WTC11 (cell line): ENCODE results near the gene NDUFA11. TPM values are rescaled to one million over a fixed set of nuclear protein-coding genes. Genes with fewer than 3 reads are reported as not detected.

Experiments
- ATAC-seq: fragments of 200-7000 bp; cut with Tn5 transposase; 2 replicates; pipeline ENCODE4 v1.10.0; 2021; ENCODE audit warnings: mild to moderate bottlenecking, moderate library complexity
- CTCF ChIA-PET: fragments of 300-600 bp; sonication (Branson Sonifier 250); formaldehyde crosslinking; loops from one replicate; lab custom pipeline; 2021; ENCODE audit warnings: antibody characterized with exemption; lab: Charles Lee
- POLR2A ChIA-PET: fragments of 350-600 bp; sonication (Branson Sonifier 250); formaldehyde crosslinking; loops from one replicate; lab custom pipeline; 2021; ENCODE audit warnings: antibody characterized with exemption; lab: Charles Lee
- DNase-seq: peaks from one replicate; pipeline ENCODE4 v3.0.0; 2021; ENCODE audit warnings: low spot score
- H3K27ac Mint-ChIP-seq: 2 replicates; pipeline ENCODE4 v1.8.0; 2021; ENCODE audit warnings: mixed read lengths
- H3K27me3 Mint-ChIP-seq: 2 replicates; pipeline ENCODE4 v1.8.0; 2021; ENCODE audit warnings: low read depth, mild to moderate bottlenecking, moderate library complexity, mixed read lengths
- H3K36me3 Mint-ChIP-seq: 2 replicates; pipeline ENCODE4 v1.8.0; 2021; ENCODE audit warnings: mixed read lengths
- H3K4me1 Mint-ChIP-seq: 2 replicates; pipeline ENCODE4 v1.8.0; 2022; ENCODE audit warnings: mixed read lengths
- H3K4me3 Mint-ChIP-seq: 2 replicates; pipeline ENCODE4 v1.8.0; 2021; ENCODE audit warnings: mild to moderate bottlenecking, moderate library complexity, mixed read lengths
- H3K9me3 Mint-ChIP-seq: 2 replicates; pipeline ENCODE4 v1.8.0; 2021; ENCODE audit warnings: mixed read lengths
- CREM ChIP-seq: sonication (generic); formaldehyde crosslinking; IDR thresholded peaks from 2 replicates; pipeline ENCODE4 v1.8.1; 2022; ENCODE audit warnings: mild to moderate bottlenecking, missing genetic modification reagents, moderate library complexity
- FOXJ3 ChIP-seq: sonication (generic); formaldehyde crosslinking; IDR thresholded peaks from 2 replicates; pipeline ENCODE4 v1.9.0; 2021; ENCODE audit warnings: missing genetic modification reagents, mild to moderate bottlenecking, borderline replicate concordance
- HMGA2 ChIP-seq: fragments of 250-450 bp; sonication (Bioruptor Pico); IDR thresholded peaks from 2 replicates; pipeline ENCODE4 v1.4.0; 2021; ENCODE audit warnings: mild to moderate bottlenecking, moderate library complexity
- NR1H2 ChIP-seq: sonication (generic); formaldehyde crosslinking; IDR thresholded peaks from 2 replicates; pipeline ENCODE4 v1.9.0; 2021; ENCODE audit warnings: mild to moderate bottlenecking, moderate library complexity, missing genetic modification reagents
- RORB ChIP-seq: fragments of 250-450 bp; sonication (Bioruptor Pico); IDR thresholded peaks from 2 replicates; pipeline ENCODE4 v1.9.0; 2021; ENCODE audit warnings: mild to moderate bottlenecking
- SMAD3 ChIP-seq: sonication (generic); formaldehyde crosslinking; IDR thresholded peaks from 2 replicates; pipeline ENCODE4 v1.8.0; 2022; ENCODE audit warnings: missing genetic modification reagents, mild to moderate bottlenecking, borderline replicate concordance
- ZNF121 ChIP-seq: sonication (generic); formaldehyde crosslinking; IDR thresholded peaks from 2 replicates; pipeline ENCODE4 v1.8.0; 2023; ENCODE audit warnings: missing genetic modification reagents
- ZNF138 ChIP-seq: sonication (generic); formaldehyde crosslinking; conservative IDR thresholded peaks from 2 replicates; pipeline ENCODE4 v1.8.1; 2022; ENCODE audit warnings: mild to moderate bottlenecking, moderate library complexity, missing genetic modification reagents
- ZNF671 ChIP-seq: fragments of 250-450 bp; sonication (Bioruptor Pico); IDR thresholded peaks from 2 replicates; pipeline ENCODE4 v1.8.0; 2021; ENCODE audit warnings: mild to moderate bottlenecking
- total RNA-seq: library from RNA; stranded (reverse); gene quantifications from 3 replicates; pipeline ENCODE4 v1.2.3, GENCODE V29; 2021
- TF ChIP-seq, protein P1 (sequence below): sonication (generic); formaldehyde crosslinking; IDR thresholded peaks from 2 replicates; pipeline ENCODE4 v1.8.0; 2022; ENCODE audit warnings: missing genetic modification reagents
- TF ChIP-seq, protein P2 (sequence below): sonication (generic); formaldehyde crosslinking; IDR thresholded peaks from 2 replicates; pipeline ENCODE4 v1.8.1; 2023; ENCODE audit warnings: mild to moderate bottlenecking, moderate library complexity, missing genetic modification reagents
- TF ChIP-seq, protein P3 (sequence below): sonication (generic); formaldehyde crosslinking; IDR thresholded peaks from 2 replicates; pipeline ENCODE4 v1.8.0; 2022; ENCODE audit warnings: mild to moderate bottlenecking, missing genetic modification reagents
- TF ChIP-seq, protein P4 (sequence below): sonication (generic); formaldehyde crosslinking; IDR thresholded peaks from 2 replicates; pipeline ENCODE4 v1.8.1; 2023; ENCODE audit warnings: mild to moderate bottlenecking, missing genetic modification reagents, moderate library complexity
- TF ChIP-seq, protein P5 (sequence below): sonication (generic); formaldehyde crosslinking; IDR thresholded peaks from 2 replicates; pipeline ENCODE4 v1.8.0; 2023; ENCODE audit warnings: missing genetic modification reagents, mild to moderate bottlenecking, borderline replicate concordance
- TF ChIP-seq, protein P6 (sequence below): fragments of 250-450 bp; sonication (Bioruptor Pico); IDR thresholded peaks from 2 replicates; pipeline ENCODE4 v1.9.0; 2021; ENCODE audit warnings: mild to moderate bottlenecking
- TF ChIP-seq, protein P7 (sequence below): sonication (generic); formaldehyde crosslinking; IDR thresholded peaks from 2 replicates; pipeline ENCODE4 v1.8.1; 2022; ENCODE audit warnings: mild to moderate bottlenecking, missing genetic modification reagents, moderate library complexity, borderline replicate concordance

The NDUFA11 gene
- total RNA-seq, 1 experiment from 2014 or later: 261 TPM

DNA sequence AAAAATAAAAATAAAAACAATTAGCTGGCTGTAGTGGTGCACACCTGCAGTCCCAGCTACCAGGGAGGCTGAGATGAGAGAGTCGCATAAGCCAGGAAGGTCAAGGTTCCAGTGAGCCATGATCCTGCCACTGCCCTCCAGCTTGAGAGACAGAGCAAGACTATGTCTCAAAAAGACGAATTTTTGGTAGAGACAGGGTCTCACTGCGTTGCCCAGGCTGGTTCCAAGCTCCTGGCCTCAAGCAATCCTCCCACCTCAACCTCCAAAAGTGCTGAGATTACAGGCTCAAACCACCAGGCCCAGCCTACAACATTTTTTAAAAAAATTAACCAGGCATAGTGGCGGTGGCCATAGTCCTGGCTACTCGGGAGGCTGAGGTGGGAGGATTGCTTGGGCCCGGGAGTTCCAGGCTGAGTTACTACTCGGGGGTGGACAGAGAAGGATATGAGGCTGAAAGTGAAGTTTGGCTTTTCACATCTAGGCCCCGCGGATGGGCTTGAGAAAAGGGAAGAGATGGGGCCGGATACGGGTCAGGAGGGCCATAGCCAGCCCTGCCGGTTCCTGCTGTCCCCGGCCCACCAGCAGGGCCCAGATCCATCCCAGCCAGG, 10.2 kb downstream of the NDUFA11 start:
- CTCF ChIA-PET: interaction anchor here (0.6 to 4.5 kb wide), 4 partner anchors 65 to 97 kb away, joined by 3 to 66 read pairs (median 4); partner anchors contain the start of gene NRTN
- Mint-ChIP-seq H3K4me3 (no peak overlapping the region), H3K36me3 (no peaks in the 10 kb centered on the region; the same call in 1 of the 2 replicates)

More for the DNA sequence above, 10.2 kb downstream of the NDUFA11 start:
- Mint-ChIP-seq H3K27ac (no peak overlapping the region), H3K9me3 (no peaks in the 10 kb centered on the region), H3K4me1 (0 out of 2 replicates have a peak, but pooled peaks cover 3% of the 10 kb centered on the region), H3K27me3 (peaks cover 17% of the 10 kb centered on the region)
- no peak for TF ChIP-seq RORB (CRISPR knock-in tag)
- no peak for TF ChIP-seq ZNF138
- 0 out of 2 replicates have a peak, but pooled peaks have one; percentile 20 for TF ChIP-seq ZNF121 (CRISPR knock-in tag)
- TF ChIP-seq, protein P1, sequence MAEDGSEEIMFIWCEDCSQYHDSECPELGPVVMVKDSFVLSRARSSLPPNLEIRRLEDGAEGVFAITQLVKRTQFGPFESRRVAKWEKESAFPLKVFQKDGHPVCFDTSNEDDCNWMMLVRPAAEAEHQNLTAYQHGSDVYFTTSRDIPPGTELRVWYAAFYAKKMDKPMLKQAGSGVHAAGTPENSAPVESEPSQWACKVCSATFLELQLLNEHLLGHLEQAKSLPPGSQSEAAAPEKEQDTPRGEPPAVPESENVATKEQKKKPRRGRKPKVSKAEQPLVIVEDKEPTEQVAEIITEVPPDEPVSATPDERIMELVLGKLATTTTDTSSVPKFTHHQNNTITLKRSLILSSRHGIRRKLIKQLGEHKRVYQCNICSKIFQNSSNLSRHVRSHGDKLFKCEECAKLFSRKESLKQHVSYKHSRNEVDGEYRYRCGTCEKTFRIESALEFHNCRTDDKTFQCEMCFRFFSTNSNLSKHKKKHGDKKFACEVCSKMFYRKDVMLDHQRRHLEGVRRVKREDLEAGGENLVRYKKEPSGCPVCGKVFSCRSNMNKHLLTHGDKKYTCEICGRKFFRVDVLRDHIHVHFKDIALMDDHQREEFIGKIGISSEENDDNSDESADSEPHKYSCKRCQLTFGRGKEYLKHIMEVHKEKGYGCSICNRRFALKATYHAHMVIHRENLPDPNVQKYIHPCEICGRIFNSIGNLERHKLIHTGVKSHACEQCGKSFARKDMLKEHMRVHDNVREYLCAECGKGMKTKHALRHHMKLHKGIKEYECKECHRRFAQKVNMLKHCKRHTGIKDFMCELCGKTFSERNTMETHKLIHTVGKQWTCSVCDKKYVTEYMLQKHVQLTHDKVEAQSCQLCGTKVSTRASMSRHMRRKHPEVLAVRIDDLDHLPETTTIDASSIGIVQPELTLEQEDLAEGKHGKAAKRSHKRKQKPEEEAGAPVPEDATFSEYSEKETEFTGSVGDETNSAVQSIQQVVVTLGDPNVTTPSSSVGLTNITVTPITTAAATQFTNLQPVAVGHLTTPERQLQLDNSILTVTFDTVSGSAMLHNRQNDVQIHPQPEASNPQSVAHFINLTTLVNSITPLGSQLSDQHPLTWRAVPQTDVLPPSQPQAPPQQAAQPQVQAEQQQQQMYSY (CRISPR knock-in tag): no peak
- TF ChIP-seq, protein P2, sequence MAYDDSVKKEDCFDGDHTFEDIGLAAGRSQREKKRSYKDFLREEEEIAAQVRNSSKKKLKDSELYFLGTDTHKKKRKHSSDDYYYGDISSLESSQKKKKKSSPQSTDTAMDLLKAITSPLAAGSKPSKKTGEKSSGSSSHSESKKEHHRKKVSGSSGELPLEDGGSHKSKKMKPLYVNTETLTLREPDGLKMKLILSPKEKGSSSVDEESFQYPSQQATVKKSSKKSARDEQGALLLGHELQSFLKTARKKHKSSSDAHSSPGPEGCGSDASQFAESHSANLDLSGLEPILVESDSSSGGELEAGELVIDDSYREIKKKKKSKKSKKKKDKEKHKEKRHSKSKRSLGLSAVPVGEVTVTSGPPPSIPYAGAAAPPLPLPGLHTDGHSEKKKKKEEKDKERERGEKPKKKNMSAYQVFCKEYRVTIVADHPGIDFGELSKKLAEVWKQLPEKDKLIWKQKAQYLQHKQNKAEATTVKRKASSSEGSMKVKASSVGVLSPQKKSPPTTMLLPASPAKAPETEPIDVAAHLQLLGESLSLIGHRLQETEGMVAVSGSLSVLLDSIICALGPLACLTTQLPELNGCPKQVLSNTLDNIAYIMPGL (CRISPR knock-in tag): no peak
- no peak for TF ChIP-seq FOXJ3 (CRISPR knock-in tag)
- TF ChIP-seq, protein P3, sequence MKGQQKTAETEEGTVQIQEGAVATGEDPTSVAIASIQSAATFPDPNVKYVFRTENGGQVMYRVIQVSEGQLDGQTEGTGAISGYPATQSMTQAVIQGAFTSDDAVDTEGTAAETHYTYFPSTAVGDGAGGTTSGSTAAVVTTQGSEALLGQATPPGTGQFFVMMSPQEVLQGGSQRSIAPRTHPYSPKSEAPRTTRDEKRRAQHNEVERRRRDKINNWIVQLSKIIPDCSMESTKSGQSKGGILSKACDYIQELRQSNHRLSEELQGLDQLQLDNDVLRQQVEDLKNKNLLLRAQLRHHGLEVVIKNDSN (CRISPR knock-in tag): 0 out of 2 replicates have a peak, but pooled peaks have one; percentile 25
- TF ChIP-seq, protein P4, sequence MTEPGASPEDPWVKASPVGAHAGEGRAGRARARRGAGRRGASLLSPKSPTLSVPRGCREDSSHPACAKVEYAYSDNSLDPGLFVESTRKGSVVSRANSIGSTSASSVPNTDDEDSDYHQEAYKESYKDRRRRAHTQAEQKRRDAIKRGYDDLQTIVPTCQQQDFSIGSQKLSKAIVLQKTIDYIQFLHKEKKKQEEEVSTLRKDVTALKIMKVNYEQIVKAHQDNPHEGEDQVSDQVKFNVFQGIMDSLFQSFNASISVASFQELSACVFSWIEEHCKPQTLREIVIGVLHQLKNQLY (CRISPR knock-in tag): no peak
- no peak for TF ChIP-seq NR1H2 (CRISPR knock-in tag)
- no peak for TF ChIP-seq HMGA2
- no peak for TF ChIP-seq CREM (CRISPR knock-in tag)
- TF ChIP-seq, protein P5, sequence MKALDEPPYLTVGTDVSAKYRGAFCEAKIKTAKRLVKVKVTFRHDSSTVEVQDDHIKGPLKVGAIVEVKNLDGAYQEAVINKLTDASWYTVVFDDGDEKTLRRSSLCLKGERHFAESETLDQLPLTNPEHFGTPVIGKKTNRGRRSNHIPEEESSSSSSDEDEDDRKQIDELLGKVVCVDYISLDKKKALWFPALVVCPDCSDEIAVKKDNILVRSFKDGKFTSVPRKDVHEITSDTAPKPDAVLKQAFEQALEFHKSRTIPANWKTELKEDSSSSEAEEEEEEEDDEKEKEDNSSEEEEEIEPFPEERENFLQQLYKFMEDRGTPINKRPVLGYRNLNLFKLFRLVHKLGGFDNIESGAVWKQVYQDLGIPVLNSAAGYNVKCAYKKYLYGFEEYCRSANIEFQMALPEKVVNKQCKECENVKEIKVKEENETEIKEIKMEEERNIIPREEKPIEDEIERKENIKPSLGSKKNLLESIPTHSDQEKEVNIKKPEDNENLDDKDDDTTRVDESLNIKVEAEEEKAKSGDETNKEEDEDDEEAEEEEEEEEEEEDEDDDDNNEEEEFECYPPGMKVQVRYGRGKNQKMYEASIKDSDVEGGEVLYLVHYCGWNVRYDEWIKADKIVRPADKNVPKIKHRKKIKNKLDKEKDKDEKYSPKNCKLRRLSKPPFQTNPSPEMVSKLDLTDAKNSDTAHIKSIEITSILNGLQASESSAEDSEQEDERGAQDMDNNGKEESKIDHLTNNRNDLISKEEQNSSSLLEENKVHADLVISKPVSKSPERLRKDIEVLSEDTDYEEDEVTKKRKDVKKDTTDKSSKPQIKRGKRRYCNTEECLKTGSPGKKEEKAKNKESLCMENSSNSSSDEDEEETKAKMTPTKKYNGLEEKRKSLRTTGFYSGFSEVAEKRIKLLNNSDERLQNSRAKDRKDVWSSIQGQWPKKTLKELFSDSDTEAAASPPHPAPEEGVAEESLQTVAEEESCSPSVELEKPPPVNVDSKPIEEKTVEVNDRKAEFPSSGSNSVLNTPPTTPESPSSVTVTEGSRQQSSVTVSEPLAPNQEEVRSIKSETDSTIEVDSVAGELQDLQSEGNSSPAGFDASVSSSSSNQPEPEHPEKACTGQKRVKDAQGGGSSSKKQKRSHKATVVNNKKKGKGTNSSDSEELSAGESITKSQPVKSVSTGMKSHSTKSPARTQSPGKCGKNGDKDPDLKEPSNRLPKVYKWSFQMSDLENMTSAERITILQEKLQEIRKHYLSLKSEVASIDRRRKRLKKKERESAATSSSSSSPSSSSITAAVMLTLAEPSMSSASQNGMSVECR: no peak
- TF ChIP-seq, protein P6, sequence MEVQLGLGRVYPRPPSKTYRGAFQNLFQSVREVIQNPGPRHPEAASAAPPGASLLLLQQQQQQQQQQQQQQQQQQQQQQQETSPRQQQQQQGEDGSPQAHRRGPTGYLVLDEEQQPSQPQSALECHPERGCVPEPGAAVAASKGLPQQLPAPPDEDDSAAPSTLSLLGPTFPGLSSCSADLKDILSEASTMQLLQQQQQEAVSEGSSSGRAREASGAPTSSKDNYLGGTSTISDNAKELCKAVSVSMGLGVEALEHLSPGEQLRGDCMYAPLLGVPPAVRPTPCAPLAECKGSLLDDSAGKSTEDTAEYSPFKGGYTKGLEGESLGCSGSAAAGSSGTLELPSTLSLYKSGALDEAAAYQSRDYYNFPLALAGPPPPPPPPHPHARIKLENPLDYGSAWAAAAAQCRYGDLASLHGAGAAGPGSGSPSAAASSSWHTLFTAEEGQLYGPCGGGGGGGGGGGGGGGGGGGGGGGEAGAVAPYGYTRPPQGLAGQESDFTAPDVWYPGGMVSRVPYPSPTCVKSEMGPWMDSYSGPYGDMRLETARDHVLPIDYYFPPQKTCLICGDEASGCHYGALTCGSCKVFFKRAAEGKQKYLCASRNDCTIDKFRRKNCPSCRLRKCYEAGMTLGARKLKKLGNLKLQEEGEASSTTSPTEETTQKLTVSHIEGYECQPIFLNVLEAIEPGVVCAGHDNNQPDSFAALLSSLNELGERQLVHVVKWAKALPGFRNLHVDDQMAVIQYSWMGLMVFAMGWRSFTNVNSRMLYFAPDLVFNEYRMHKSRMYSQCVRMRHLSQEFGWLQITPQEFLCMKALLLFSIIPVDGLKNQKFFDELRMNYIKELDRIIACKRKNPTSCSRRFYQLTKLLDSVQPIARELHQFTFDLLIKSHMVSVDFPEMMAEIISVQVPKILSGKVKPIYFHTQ (CRISPR knock-in tag): no peak
- TF ChIP-seq ZNF671: no peak
- TF ChIP-seq, protein P7, sequence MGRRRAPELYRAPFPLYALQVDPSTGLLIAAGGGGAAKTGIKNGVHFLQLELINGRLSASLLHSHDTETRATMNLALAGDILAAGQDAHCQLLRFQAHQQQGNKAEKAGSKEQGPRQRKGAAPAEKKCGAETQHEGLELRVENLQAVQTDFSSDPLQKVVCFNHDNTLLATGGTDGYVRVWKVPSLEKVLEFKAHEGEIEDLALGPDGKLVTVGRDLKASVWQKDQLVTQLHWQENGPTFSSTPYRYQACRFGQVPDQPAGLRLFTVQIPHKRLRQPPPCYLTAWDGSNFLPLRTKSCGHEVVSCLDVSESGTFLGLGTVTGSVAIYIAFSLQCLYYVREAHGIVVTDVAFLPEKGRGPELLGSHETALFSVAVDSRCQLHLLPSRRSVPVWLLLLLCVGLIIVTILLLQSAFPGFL (CRISPR knock-in tag): no peak
- no peak for TF ChIP-seq SMAD3
- ATAC-seq (peak; percentile 18; the same call in 1 of the 2 replicates), DNase-seq (no peak)
- POLR2A ChIA-PET: interaction anchor here (0.6 to 1.0 kb wide), 2 partner anchors 11 to 89 kb away, joined by 3 to 5 read pairs; partner anchors contain the start of gene VMAC
